GM18520 (cell line): ENCODE results near the gene NRXN2.

Source experiments
- ATAC-seq: cut with Tn5 transposase; IDR thresholded peaks from one replicate; pipeline ENCODE4 v1.9.1; 2021; ENCODE audit not compliant: unreplicated experiment

Gene NRXN2

GRCh38 chr11:64723117-64723906 is at the start of gene NRXN2:
Gene NRXN2, minus strand, starts transcription at chr11:64723197. Its CDS starts 9,498 bp downstream, at chr11:64713699.
- ATAC-seq = no peak

- ATAC-seq = no peak
These were observed 49.5 kb upstream of the NRXN2 start for GRCh38 chr11:64772303-64773018.

GRCh38 chr11:64771861-64772260 is 48.9 kb upstream of the NRXN2 start:
- no peak for ATAC-seq

- ATAC-seq = no peak
These were observed 47.1 kb upstream of the NRXN2 start for GRCh38 chr11:64770120-64770519.

GRCh38 chr11:64769283-64769682 is 46.3 kb upstream of the NRXN2 start:
- no peak for ATAC-seq

- no peak for ATAC-seq
These were observed 45.3 kb upstream of the NRXN2 start for GRCh38 chr11:64768300-64768694.

- no peak for ATAC-seq
These were observed 44.6 kb upstream of the NRXN2 start for GRCh38 chr11:64767344-64768299.

- ATAC-seq = no peak
These were observed 43.9 kb upstream of the NRXN2 start for GRCh38 chr11:64766881-64767280.

GRCh38 chr11:64765851-64766665 is 43.1 kb upstream of the NRXN2 start:
- ATAC-seq = no peak

- ATAC-seq = no peak
These were observed 42.4 kb upstream of the NRXN2 start for GRCh38 chr11:64765291-64765850.

- no peak for ATAC-seq
These were observed 41.8 kb upstream of the NRXN2 start for GRCh38 chr11:64764753-64765152.

GRCh38 chr11:64764040-64764611 is 41.1 kb upstream of the NRXN2 start:
- no peak for ATAC-seq

GRCh38 chr11:64763526-64764039 is 40.6 kb upstream of the NRXN2 start:
- ATAC-seq = no peak

- ATAC-seq = no peak
These were observed 39.9 kb upstream of the NRXN2 start for GRCh38 chr11:64762674-64763525.

GRCh38 chr11:64762277-64762673 is 39.3 kb upstream of the NRXN2 start:
- no peak for ATAC-seq

- ATAC-seq = no peak
These were observed 37.9 kb upstream of the NRXN2 start for GRCh38 chr11:64760759-64761420.

GRCh38 chr11:64759722-64760719 is 37.0 kb upstream of the NRXN2 start, which contains the start of gene PYGM:
Gene PYGM, minus strand, starts transcription at chr11:64759974. Its CDS starts 76 bp downstream, at chr11:64759898.
- no peak for ATAC-seq
